ENCODE measurements around the gene ADCY9.

DNA sequence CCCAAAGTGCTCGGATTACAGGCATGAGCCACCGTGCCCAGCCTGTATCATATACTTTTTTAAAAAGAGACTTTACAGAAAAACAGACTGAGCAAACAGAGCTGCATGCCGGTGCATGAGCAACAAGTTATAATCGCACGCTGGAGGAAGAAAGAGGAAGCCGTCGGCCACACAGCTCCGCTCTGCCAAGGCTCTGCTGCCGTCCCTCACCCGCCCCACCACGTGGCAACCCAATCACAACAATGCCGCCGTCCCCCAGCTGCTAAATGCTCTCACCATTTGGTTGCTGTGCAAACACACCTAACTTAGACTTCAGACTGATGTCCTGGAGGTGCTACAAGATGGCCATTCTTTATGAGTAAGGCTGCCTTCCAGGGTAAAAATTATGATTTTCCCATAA, 83.5 kb downstream of the ADCY9 start:
- TF ChIP-seq POLR2A (IDR thresholded peaks at IDR 0.05), result no peak
- TF ChIP-seq, protein P1, sequence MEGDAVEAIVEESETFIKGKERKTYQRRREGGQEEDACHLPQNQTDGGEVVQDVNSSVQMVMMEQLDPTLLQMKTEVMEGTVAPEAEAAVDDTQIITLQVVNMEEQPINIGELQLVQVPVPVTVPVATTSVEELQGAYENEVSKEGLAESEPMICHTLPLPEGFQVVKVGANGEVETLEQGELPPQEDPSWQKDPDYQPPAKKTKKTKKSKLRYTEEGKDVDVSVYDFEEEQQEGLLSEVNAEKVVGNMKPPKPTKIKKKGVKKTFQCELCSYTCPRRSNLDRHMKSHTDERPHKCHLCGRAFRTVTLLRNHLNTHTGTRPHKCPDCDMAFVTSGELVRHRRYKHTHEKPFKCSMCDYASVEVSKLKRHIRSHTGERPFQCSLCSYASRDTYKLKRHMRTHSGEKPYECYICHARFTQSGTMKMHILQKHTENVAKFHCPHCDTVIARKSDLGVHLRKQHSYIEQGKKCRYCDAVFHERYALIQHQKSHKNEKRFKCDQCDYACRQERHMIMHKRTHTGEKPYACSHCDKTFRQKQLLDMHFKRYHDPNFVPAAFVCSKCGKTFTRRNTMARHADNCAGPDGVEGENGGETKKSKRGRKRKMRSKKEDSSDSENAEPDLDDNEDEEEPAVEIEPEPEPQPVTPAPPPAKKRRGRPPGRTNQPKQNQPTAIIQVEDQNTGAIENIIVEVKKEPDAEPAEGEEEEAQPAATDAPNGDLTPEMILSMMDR (IDR thresholded peaks at IDR 0.05), result no peak

Data from breast epithelium (tissue), 3 donors.